GM11168 (cell line): ENCODE data around the gene CDKN2D.
"Not testable (repeated sequence)": the region's sequence is repeated elsewhere in the genome, so short reads cannot be mapped to it uniquely, and the experiment has no call there.

Source experiments
- in situ Hi-C: fragments of 300-500 bp; cut with MboI; formaldehyde crosslinking; loops from one replicate; pipeline ENCODE4 v1.12.0; 2022; ENCODE audit warnings: low sequenced_read_pairs; ENCODE audit not compliant: unreplicated experiment

CDKN2D gene

DNA sequence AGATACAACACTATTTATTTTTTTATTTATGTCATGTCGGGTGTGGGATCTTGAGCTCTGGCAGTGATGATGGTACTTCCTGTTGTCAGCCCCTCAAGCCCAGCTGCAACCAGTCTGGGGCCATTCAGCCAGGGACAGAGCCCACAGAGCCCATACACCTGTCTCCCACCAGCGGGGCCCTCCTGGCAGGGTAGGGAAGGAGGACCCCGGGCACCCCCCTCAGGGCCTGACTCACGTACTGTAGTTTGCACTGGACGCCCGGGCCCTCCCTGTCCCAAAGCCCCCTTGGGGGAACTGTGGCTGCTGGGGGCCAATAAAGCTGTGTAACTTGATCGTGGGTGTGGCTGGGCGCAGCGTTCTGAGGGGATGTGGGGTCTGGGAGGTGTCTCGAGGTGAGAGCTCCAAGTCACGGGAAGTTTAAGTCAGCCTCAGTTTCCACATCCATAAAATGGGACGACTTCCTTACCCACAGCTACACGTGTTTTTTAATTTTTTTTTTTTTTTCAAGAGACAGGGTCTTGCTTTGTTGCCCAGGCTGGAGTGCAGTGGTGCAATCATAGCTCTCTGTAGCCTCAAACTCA, 15.6 kb downstream of the CDKN2D start:
- in situ Hi-C loops: no loop called here

DNA sequence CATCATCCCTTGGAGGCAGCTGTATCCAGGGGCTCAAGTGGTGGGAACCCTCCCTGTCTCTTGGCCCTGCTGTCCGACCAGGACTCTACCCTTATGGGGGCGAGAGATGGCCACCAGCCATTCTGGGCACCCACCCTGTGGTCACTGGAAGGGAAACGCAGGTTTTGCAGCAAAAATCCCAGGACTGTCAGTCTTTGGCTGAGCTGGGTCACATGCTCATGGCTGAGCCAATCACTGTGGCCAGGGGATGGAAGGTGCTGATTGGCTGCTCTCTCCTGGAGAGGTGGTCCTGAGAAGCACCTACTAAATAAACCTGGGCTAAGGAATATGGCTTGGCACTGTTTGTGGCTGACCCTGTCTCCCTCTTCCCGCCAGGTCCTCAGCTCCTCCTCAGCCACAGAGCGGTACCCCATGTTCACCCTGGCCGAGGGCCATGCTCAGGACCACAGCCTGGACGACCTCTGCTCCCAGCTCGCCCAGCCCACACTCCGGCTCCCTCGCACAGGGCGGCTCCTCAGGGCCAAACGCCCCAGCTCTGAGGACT, 16.2 kb downstream of the CDKN2D start:
- in situ Hi-C loops: no loop called here

DNA sequence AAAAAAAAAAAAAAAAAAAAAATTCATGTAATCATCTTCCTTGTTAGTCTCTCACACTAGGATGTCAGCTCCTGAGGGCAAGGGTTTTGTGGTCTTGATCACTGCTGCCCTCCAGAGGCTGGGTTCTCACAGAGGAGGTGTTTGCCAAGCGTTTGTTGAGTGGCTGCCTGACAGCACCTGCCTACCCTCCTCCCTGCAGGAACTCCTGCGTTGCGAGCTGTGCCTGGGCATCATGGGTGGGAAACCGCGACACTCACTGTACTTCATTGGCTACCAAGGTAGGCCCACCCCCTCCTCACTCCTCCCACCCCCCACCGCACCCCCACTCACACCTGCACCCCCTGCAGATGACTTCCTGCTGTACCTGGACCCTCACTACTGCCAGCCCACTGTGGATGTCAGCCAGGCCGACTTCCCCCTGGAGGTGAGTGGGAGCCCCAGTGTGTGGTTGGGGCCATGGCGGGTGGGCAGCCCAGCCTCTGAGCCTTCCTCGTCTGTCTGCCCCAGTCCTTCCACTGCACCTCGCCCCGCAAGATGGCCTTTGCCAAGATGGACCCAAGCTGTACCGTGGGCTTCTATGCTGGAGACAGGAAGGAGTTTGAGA, 17.0 kb downstream of the CDKN2D start:
- in situ Hi-C loops: no loop called here

DNA sequence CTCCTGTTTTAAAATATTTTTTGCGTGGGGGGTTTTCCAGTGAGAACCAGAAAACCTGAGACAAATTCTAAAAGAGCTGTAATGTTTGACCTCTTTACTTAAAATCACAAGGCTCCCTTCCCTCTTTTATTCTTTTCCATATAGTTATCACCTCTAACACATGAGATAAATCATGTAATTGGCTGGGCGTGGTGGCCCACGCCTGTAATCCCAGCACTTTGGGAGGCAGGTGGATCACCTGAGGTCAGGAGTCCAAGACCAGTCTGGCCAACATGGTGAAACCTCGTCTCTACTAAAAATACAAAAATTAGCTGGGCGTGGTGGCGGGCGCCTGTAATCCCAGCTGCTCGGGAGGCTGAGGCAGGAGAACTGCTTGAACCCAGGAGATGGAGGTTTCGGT, 17.8 kb downstream of the CDKN2D start:
- in situ Hi-C loops: not testable (repeated sequence)

DNA sequence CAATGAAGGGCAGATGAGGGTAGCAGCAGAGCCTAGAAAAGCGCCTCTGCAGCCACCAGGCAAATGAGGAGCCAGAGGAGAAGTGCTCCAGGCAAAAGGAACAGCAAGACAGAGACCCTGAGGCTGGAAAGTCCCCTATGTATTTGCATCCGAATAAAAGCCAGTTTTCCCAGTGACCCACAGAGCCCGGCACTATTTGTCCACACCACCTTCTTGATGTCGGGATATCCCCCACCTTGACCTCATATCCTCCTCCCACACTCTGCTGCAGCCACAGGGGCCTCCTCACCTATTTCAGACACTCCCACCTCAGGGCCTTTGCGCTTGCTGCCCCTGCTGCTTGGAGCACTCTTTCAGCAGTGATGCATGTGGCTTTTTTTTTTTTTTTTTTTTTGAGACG, 18.4 kb downstream of the CDKN2D start:
- in situ Hi-C loops: no loop called here

DNA sequence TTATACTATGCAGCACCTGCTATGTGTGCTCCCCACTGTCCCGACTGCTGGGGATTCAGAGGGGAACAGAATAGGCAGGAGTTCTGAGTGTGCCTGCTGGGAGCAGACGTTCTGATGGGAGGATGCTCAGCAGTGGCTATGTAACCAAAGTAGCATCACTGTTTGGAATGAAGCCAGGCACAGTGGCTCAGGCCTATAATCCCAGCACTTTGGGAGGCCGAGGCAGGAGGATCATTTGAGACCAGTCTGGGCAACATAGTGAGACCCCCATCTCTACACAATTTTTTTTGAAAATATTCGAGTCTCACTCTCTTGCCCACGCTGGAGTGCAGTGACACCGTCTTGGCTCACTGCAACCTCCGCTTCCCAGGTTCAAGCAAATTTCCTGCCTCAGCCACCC, 19.0 kb downstream of the CDKN2D start:
- in situ Hi-C loops: no loop called here

DNA sequence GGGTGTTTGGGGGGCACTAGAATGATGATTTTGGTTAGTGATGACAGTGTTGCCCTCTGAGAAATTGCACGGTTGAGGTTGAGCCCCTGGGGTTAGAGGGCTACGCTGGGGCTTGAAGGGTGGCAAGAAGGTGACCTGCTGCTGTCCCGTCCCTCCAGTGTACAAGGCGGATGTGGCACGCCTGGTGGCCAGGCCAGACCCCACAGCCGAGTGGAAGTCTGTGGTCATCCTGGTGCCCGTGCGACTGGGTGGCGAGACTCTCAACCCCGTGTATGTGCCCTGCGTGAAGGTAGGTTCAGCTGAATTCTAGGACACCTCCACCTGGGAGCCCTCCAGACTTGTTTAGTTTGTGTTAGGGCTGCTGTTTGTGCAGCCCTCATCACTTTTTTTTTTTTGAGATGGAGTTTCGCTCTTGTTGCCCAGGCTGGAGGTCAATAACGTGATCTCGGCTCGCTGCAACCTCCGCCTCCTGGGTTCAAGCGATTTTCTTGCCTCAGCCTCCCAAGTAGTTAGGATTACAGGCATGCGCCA, 20.0 kb downstream of the CDKN2D start:
- in situ Hi-C loops: no loop called here

DNA sequence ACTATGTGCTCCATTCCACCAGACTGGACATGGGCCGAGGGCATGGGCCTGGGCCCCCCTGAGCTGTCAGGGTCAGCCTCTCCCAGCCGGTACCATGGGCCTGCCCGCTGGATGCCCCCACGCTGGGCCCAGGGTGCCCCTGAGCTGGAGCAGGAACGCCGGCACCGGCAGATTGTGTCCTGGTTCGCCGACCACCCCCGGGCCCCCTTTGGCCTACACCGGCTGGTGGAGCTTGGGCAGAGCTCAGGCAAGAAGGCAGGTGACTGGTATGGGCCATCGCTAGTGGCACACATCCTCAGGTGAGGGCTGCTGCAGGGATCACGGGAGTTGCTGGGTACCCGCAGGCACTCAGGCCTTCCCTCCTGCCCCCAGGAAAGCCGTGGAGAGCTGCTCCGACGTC, 22.0 kb downstream of the CDKN2D start:
- in situ Hi-C loops: no loop called here

DNA sequence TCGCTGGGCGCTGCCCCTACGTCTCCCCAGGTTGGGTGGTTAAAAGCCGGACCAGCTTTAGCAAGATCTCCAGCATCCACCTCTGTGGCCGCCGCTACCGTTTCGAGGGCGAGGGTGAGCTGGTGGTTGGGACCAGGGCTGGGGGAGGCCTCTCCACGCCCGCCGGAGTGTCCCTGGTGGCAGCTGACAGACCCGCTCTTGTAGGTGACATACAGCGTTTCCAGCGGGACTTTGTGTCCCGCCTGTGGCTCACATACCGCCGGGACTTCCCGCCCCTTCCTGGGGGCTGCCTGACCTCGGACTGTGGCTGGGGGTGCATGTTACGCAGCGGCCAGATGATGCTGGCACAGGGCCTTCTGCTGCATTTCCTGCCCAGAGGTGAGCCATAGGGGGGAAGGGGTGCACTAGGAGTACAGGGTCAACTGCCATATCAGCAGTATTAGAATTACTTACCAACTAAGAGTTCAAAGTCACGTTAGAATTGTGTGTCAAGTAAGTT, 24.0 kb downstream of the CDKN2D start:
- in situ Hi-C loops: no loop called here

DNA sequence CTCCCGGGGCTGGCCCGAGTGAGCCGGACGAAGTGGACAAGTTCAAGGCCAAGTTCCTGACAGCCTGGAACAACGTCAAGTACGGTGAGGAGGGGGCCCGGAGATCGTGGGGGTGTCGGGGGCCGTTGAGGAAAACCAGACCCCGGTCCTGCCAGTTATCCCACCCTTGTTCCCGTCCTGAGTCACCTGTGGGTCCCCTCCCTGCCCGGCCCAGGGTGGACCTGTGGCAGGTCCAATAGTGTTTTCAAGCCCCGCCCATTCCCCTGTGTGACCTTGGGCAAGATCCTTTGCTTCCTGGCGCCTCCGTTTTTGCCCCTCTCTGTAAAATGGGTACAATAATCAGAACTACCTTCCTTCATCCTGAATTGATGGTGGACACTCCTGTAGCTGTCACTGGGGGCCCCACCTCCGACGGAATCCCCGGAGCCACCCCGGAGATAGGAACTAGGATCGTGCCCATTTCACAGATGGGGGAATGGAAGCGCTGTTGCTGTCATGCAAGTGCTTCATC, 24.5 kb downstream of the CDKN2D start:
- in situ Hi-C loops: no loop called here

DNA sequence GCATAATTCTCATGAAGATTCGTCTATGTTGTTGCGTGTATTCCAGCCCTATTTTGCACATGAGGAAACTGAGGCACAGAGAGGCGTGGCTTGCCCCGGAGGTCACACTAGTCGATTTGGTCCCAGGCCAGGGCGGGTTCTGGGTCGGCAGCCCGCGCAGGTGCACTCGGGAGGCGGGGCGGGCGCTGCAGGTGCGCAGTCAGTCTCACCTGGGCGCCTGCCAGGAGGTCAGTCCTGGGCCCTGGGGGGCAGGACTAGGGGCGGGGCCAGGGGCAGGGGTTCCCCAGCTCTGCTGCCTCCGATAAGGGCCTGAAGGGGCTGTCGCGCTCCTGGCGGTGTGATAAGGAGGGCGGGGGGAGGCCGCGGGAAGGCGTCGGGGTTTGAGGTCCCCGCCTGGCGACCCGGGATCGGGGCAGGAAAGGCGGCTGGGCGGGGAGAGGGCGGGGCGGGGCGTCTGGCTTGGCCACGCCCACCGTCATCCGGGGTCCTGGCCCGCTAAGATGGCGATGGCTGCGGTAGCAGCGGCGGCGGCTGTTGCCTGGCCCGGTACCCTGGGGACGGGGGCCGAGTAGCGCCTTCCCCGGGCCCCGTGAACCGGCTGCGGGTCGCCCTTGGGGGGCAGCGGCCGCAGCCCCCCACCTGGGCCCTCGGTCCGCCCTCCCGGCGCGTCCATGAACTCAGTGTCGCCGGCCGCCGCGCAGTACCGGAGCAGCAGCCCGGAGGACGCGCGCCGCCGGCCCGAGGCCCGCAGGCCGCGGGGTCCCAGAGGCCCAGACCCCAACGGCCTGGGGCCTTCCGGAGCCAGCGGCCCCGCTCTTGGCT, 25.1 kb downstream of the CDKN2D start, which contains the start of gene ATG4D:
TSS of gene ATG4D (plus strand) at position 485 of the 822 bp plus-strand sequence. CDS start at position 672, 187 bp downstream.
- in situ Hi-C loops: no loop called here

DNA sequence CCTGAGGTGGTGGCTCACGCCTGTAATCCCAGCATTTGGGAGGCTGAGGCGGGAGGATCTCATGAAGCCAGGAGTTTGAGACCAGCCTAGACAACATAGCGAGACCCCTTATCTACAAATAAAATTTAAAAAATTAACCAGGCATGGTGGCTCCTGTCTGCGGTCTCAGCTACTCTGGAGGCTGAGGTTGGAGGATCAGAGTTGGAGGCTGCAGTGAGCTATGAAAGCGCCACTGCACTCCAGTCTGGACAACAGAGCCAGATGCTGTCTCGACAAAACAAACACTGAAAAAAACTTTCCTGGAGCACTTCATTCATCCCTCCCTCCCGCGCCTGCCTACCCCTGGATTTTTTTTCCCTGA, 25.7 kb downstream of the CDKN2D start:
- in situ Hi-C loops: no loop called here

DNA sequence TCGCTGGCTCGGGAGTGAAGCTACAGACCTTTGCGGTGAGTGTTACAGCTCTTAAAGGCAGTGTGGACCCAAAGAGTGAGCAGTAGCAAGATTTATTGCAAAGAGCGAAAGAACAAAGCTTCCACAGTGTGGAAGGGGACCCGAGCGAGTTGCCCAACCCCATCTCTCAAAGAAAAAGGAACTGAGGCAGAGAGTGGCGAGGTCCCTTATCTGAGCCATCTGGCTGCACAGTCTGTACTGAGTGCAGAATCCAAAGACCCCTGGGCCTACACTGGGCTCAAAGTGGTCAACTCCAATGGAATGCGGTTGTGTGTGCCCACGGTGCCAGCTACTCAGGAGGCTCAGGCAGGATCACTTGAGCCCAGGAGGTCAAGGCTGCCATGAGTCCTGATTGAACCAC, 29.8 kb downstream of the CDKN2D start:
- in situ Hi-C loops: not testable (repeated sequence)

DNA sequence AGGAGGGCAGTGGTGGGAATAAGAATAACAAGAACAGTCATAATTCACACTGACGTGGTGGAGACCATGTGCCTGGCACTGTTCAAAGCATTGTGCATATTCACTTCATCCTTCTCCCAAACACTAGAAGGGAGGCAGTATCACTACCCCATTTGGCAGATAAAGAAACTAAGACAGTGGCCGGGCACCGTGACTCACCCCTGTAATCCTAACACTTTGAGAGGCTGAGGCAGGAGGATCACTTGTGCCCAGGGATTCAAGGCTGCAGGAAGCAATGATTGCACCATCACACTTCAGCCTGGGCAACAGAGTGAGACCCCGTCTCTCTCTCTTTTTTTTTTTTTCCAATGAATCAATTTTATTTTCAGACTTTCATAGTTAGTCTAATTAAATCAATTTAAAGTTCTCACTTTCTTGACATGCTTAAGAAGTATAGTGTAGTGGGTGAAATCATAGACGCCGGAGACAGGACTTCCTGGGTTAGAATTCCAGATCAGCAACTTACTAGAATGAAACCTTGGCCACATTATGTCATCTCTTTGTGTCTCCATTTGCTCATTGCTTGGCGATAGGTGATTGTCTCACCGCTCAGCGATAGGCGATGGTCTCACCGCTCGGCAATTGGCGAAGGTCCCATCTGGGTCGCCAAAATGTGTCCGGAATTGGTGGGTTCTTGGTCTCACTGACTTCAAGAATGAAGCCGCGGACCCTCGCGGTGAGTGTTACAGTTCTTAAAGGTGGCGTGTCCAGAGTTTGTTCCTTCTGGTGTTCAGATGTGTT, 30.4 kb downstream of the CDKN2D start:
- in situ Hi-C loops: no loop called here

DNA sequence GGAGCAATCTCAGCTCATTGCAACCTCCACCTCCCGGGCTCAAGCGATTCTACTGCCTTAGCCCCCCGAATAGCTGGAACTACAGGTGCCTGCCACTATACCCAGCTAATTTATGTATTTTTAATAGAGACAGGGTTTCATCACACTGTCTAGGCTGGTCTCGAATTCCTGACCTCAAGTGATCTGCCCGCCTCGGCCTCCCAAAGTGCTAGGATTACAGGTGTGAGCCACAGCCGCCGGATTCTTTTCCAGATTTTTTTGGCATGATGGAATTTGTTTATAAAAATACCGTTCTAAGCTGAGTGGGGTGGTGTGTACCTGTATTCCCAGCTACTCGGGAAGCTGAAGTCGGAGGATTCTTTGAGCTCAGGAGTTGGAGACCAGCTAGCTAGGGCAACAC, 31.1 kb downstream of the CDKN2D start:
- in situ Hi-C loops: no loop called here

DNA sequence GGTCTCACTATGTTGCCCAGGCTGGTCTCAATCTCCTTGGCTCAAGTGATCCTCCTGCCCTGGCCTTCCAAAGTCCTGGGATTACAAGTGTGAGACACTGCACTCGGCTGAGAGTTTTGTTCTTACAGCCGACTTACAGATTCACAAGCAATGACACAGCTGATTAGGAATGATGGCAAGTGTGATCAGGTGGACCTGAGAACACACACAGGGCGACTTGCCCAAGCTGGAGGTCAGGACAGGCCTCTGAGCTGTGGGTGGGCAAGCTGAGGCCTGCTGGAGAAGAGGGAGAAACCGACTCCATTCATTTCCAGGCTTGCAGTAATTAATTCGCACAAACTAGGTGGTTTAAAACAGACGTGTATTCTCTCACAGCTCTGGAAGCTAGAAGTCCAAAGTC, 33.2 kb downstream of the CDKN2D start:
- in situ Hi-C loops: no loop called here

DNA sequence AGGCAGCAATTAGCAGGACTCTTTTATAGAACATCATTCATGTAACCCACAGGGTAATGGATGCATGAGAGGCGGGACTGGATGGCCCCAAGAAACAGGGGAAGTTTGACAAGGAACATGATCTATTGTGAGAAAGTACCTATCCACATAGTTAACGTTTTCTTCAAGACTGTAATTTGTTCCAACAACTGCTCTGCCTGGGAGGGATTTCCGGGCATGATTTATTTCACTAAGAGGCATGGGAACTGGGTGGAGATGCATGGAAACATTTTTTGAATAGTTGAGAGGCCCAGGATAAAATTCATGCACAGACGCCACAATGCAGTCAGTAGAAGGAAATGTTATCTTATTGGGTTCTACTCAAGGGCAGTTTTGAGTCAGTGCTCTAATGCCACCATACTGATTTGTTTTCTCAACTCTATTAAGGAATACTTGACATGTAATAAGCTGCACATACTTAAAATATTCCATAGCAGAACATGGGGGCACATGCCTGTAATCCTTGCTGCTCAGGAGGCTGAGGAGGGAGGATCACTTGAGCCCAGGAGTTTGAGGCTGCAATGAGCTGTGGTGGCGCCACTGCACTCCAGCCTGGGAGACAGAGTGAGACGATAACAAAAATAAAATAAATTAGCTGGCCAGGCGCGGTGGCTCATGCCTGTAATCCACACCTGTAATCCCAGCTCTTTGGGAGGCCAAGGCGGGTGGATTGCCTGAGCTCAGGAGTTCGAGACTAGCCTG, 35.0 kb downstream of the CDKN2D start:
- in situ Hi-C loops: no loop called here

DNA sequence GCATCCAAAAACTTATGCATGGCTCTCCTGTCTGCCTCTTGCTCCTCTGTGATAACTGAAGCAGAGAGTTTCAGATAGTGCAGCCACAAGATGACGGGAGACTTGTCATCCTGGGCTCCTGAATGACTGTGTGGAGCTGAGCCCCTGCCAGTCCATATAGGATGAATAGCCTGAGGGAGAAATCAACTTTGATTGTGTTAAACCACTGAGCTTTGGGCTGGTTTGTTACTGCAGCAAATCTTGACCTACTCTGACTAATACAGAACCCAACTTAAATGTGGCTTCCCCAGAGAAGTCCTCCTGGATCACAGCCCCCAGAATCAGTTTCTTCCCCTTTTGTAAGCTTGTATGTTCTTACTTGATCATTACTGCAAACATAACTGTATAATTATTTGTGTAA, 36.3 kb downstream of the CDKN2D start:
- in situ Hi-C loops: no loop called here

DNA sequence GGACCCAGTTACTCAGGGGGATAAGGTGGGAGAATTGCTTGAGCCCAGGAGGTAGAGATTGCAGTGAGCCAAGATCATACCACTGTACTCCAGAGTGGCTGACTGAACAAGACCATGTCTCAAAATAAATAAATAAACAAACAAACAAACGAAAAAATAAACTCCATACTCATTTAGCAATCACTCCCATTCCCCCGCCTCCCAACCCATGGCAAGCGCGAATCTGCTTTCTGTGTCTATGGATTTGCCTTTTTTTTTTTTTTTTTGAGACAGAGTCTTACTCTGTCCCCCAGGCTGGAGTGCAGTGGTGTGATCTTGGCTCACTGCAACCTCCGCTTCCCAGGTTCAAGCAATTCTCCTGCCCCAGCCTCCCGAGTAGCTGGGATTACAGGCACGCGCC, 41.9 kb downstream of the CDKN2D start:
- in situ Hi-C loops: not testable (repeated sequence)
